Choroid plexus epithelial cell (primary cell): Measurements from ENCODE around the gene DNAJC22.

Source experiments
- DNase-seq: peaks from one replicate; pipeline ENCODE4 v3.0.0-alpha.2; 2010; ENCODE audit warnings: low read depth
- H3K4me3 ChIP-seq: 2 replicates; pipeline ENCODE4 v1.5.1; 2011; ENCODE audit warnings: low read depth, mild to moderate bottlenecking, control low read depth, low read length, moderate library complexity
- CTCF ChIP-seq: conservative IDR thresholded peaks from 2 replicates; pipeline ENCODE4 v1.5.1; 2011; ENCODE audit warnings: low read depth, mild to moderate bottlenecking, control low read depth, inconsistent platforms, low read length, moderate library complexity

Gene DNAJC22

GRCh38 chr12:49341777-49342065, 5.0 kb upstream of the DNAJC22 start:
- H3K4me3 ChIP-seq, result no peak overlapping the region
- TF ChIP-seq CTCF, result no peak

GRCh38 chr12:49342066-49342913, 4.4 kb upstream of the DNAJC22 start:
- TF ChIP-seq CTCF, result peak; percentile 76
- peak overlapping the region; percentile 25 for H3K4me3 ChIP-seq
- peak; percentile 75 for DNase-seq

More at GRCh38 chr12:49341777-49342065, 5.0 kb upstream of the DNAJC22 start:
- DNase-seq, result no peak

- DNase-seq, result no peak
- peak overlapping the region; percentile 20 for H3K4me3 ChIP-seq
- no peak for TF ChIP-seq CTCF
These were observed 3.6 kb upstream of the DNAJC22 start for GRCh38 chr12:49342914-49343731.

- TF ChIP-seq CTCF, result no peak
- no peak overlapping the region for H3K4me3 ChIP-seq
- DNase-seq, result no peak
These were observed 2.1 kb upstream of the DNAJC22 start for GRCh38 chr12:49344486-49345050.

GRCh38 chr12:49345051-49345824, 1.4 kb upstream of the DNAJC22 start:
- DNase-seq, result no peak
- no peak for TF ChIP-seq CTCF
- H3K4me3 ChIP-seq, result peak overlapping the region; percentile 54

GRCh38 chr12:49345825-49346658, 646 bp upstream of the DNAJC22 start:
- peak overlapping the region; percentile 54 for H3K4me3 ChIP-seq
- no peak for DNase-seq
- TF ChIP-seq CTCF, result no peak
